HCT116 (cell line): ENCODE data around the gene ZNF593. TPM values are rescaled to one million over a fixed set of nuclear protein-coding genes. Genes with fewer than 3 reads are reported as not detected.

Source experiments
- ATAC-seq: fragments of 200-7000 bp; cut with Tn5 transposase; 2 replicates; pipeline ENCODE4 v1.9.1; 2020; ENCODE audit warnings: mild to moderate bottlenecking, moderate library complexity
- BruUV-seq: library from RNA; stranded (reverse); fragments of 400-500 nt; replicated peaks from 2 replicates; lab custom pipeline; 2021; lab: Mats Ljungman, UMichigan
- CTCF ChIA-PET: fragments of 300-600 bp; sonication (Branson Sonifier 250); formaldehyde crosslinking; loops from one replicate; lab custom pipeline; 2021; ENCODE audit warnings: antibody characterized with exemption; lab: Charles Lee
- POLR2A ChIA-PET: fragments of 300-600, 350-600 bp; sonication (Branson Sonifier 250); formaldehyde crosslinking; loops from one replicate; lab custom pipeline; 2021; ENCODE audit warnings: antibody characterized with exemption; lab: Charles Lee
- RAD21 ChIA-PET, 2 experiments: fragments of 300-600 bp; sonication (Branson Sonifier 250); formaldehyde crosslinking; loops; one replicate each; lab custom pipeline; 2023; ENCODE audit warnings: low total read pairs in 2 of 2; ENCODE audit not compliant: uncharacterized antibody in 2 of 2, unreplicated experiment in 2 of 2, low non-redundant PET in 1 of 2; lab: Charles Lee
- DNase-seq: peaks from one replicate; pipeline ENCODE4 v3.0.0-alpha.2; 2010; ENCODE audit warnings: low read depth, low spot score
- H2AFZ ChIP-seq: fragments of 200-600 bp; shearing (Covaris generic), sonication (generic); 2 replicates; pipeline ENCODE4 v1.6.1; 2017; ENCODE audit warnings: low read depth, mixed run types, mixed read lengths, antibody characterized with exemption, low read length; ENCODE audit not compliant: poor library complexity, severe bottlenecking
- H3K27ac ChIP-seq: 2 replicates; pipeline ENCODE4 v1.5.1; 2012; ENCODE audit warnings: low read depth, low read length
- H3K27me3 ChIP-seq: fragments of 200-600 bp; sonication (generic); 2 replicates; pipeline ENCODE4 v1.6.1; 2016; ENCODE audit warnings: mixed run types, low read length, mixed read lengths; ENCODE audit not compliant: insufficient read depth
- H3K36me3 ChIP-seq, 2 experiments: fragments of 200-500 bp in 1 of 2; fragments of 200-600 bp in 1 of 2; sonication (Bioruptor generic) in 1 of 2; sonication (generic) in 1 of 2; 2 replicates each; pipeline versions ENCODE4 v1.5.1 to v1.6.1; 2014 to 2016; ENCODE audit warnings: low read length in 2 of 2, inconsistent platforms in 1 of 2, mixed read lengths in 1 of 2, mixed run types in 1 of 2; ENCODE audit not compliant: insufficient read depth in 2 of 2, control insufficient read depth in 1 of 2
- H3K4me1 ChIP-seq, 2 experiments: fragments of 200-600 bp in 1 of 2; sonication (generic) in 1 of 2; 2 replicates each; pipeline versions ENCODE4 v1.5.1 to v1.6.1; 2012 to 2017; ENCODE audit warnings: low read length in 2 of 2, inconsistent platforms in 1 of 2, mild to moderate bottlenecking in 1 of 2, mixed read lengths in 1 of 2, mixed run types in 1 of 2, moderate library complexity in 1 of 2; ENCODE audit not compliant: insufficient read depth in 2 of 2, control insufficient read depth in 1 of 2
- H3K4me2 ChIP-seq: fragments of 200-600 bp; sonication (generic); 2 replicates; pipeline ENCODE4 v1.6.1; 2017; ENCODE audit warnings: mixed run types, low read length, mixed read lengths
- H3K4me3 ChIP-seq, 2 experiments: fragments of 200-600 bp in 1 of 2; sonication (generic) in 1 of 2; replicated peaks in 1 of 2; 2 replicates each; pipeline ENCODE4 v1.5.1; 2011 to 2016; ENCODE audit warnings: low read length in 2 of 2, control low read depth in 1 of 2, low read depth in 1 of 2, mild to moderate bottlenecking in 1 of 2, mixed read lengths in 1 of 2, mixed run types in 1 of 2
- H3K79me2 ChIP-seq: fragments of 200-600 bp; sonication (generic); 2 replicates; pipeline ENCODE4 v1.6.1; 2017; ENCODE audit warnings: mild to moderate bottlenecking, mixed run types, low read length, moderate library complexity, mixed read lengths; ENCODE audit not compliant: insufficient read depth
- H3K9ac ChIP-seq: fragments of 200-600 bp; sonication (generic); 2 replicates; pipeline ENCODE4 v1.6.1; 2016; ENCODE audit warnings: low read length, mixed read lengths
- H3K9me2 ChIP-seq: fragments of 200-600 bp; sonication (generic), shearing (Covaris generic); 2 replicates; pipeline ENCODE4 v1.6.1; 2017; ENCODE audit warnings: mixed run types, mild to moderate bottlenecking, moderate library complexity; ENCODE audit not compliant: insufficient read depth
- H3K9me3 ChIP-seq, 2 experiments: fragments of 200-500 bp in 1 of 2; fragments of 200-600 bp in 1 of 2; sonication (Bioruptor generic) in 1 of 2; sonication (generic) in 1 of 2; 2 replicates each; pipeline ENCODE4 v1.6.1; 2014 to 2017; ENCODE audit warnings: low read length in 2 of 2, mixed read lengths in 2 of 2, inconsistent platforms in 1 of 2, low read depth in 1 of 2, mild to moderate bottlenecking in 1 of 2, mixed run types in 1 of 2, moderate library complexity in 1 of 2; ENCODE audit not compliant: control insufficient read depth in 1 of 2, insufficient read depth in 1 of 2
- H4K20me1 ChIP-seq: fragments of 200-600 bp; sonication (generic), shearing (Covaris generic); 2 replicates; pipeline ENCODE4 v1.6.1; 2017; ENCODE audit warnings: mixed run types, mild to moderate bottlenecking, moderate library complexity; ENCODE audit not compliant: insufficient read depth
- CEBPB ChIP-seq: IDR thresholded peaks from 2 replicates; pipeline ENCODE4 v1.6.1; 2012; ENCODE audit warnings: low read depth
- ELF1 ChIP-seq: IDR thresholded peaks from 2 replicates; pipeline ENCODE4 v1.6.1; 2012; ENCODE audit warnings: low read depth, borderline replicate concordance
- EZH2 ChIP-seq: fragments of 200-600 bp; sonication (generic); IDR thresholded peaks from 2 replicates; pipeline ENCODE4 v1.6.1; 2017; ENCODE audit warnings: antibody characterized with exemption, mixed run types
- FOSL1 ChIP-seq: IDR thresholded peaks from 2 replicates; pipeline ENCODE4 v1.6.1; 2012; ENCODE audit warnings: low read depth
- POLR2AphosphoS5 ChIP-seq: IDR thresholded peaks from 2 replicates; pipeline ENCODE4 v1.6.1; 2011; ENCODE audit warnings: mild to moderate bottlenecking, low read depth, low read length, moderate library complexity
- SIN3A ChIP-seq: IDR thresholded peaks from 2 replicates; pipeline ENCODE4 v1.6.1; 2012; ENCODE audit warnings: low read depth
- SP1 ChIP-seq: IDR thresholded peaks from 2 replicates; pipeline ENCODE4 v1.6.1; 2012; ENCODE audit warnings: low read depth
- YY1 ChIP-seq: IDR thresholded peaks from 2 replicates; pipeline ENCODE4 v1.6.1; 2011; ENCODE audit warnings: low read length, low read depth, moderate library complexity, mild to moderate bottlenecking; ENCODE audit not compliant: insufficient replicate concordance; ENCODE audit errors: extremely low read depth
- ZFX ChIP-seq: fragments of 450-650 bp; IDR thresholded peaks from 2 replicates; pipeline ENCODE4 v1.6.1; 2017
- intact Hi-C: fragments of 100-400 bp; cut with micrococcal nuclease; formaldehyde crosslinking; loops from 2 replicates; pipeline ENCODE4 v1.10.0; 2022
- total RNA-seq: library from RNA; stranded (reverse); gene quantifications from one replicate; pipeline ENCODE4 v1.2.1, GENCODE V29; 2021; ENCODE audit not compliant: unreplicated experiment
- TF ChIP-seq, protein P1 (sequence below): IDR thresholded peaks from 2 replicates; pipeline ENCODE4 v1.6.1; 2012
- TF ChIP-seq, protein P2 (sequence below), 3 experiments: fragments of 200-600 bp in 1 of 3; sonication (generic) in 1 of 3; IDR thresholded peaks in 2 of 3; conservative IDR thresholded peaks in 1 of 3; 2 replicates each; pipeline ENCODE4 v1.5.1; 2012 to 2017; ENCODE audit warnings: low read depth in 2 of 3, low read length in 2 of 3, antibody characterized with exemption in 1 of 3, borderline replicate concordance in 1 of 3, control low read depth in 1 of 3, mild to moderate bottlenecking in 1 of 3, mixed read lengths in 1 of 3, mixed run types in 1 of 3, moderate library complexity in 1 of 3; ENCODE audit not compliant: insufficient read depth in 1 of 3
- TF ChIP-seq, protein P3 (sequence below): IDR thresholded peaks from 2 replicates; pipeline ENCODE4 v1.6.1; 2012; ENCODE audit warnings: low read depth
- TF ChIP-seq, protein P4 (sequence below): IDR thresholded peaks from 2 replicates; pipeline ENCODE4 v1.6.1; 2011; ENCODE audit warnings: mild to moderate bottlenecking, low read length, moderate library complexity; ENCODE audit not compliant: insufficient replicate concordance; ENCODE audit errors: extremely low read depth

ZNF593 gene
- total RNA-seq, 1 experiment from 2014 or later: 62.4 TPM

DNA sequence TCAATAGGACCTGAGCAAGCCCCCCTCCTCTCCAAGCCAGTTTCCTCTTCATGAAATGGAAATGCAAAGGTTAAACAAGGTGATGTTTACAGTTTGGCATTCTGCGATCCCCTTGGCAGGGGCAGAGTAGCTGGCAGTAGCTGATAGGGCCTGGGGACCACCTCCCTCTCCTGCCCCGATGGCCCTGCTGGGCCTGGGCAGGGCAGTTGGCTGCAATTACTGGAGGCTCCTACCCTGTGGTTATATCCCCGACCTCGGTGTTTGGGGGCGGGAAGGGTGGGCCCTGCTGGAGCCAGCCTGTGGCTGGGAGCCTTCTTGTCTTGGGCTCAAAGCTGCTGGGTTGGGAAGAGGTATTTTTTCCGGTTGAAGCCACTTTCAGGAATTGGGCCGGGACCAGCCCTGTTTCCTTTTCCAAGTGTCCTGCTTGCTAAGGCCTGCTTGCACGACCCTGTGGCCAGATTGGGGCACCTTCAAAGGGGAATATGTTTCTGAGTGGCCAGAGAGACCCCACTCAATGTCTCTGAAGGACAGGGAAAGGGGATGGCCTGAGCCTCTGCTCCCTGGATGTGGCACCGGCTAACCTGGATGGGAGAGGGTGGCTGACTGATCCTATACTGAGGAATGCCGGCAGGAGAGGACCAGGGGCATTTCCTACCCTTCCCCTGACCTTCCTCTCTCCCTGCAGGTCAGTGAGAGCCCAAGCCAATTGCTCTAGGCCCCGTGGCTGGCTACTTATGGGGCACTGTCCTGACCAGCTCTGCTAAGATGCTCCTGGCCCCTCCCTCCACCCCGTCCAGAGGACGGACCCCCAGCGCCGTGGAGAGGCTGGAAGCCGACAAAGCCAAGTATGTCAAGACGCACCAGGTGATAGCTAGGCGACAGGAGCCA lies 8.9 kb upstream of the ZNF593 start:
- TF ChIP-seq, protein P1, sequence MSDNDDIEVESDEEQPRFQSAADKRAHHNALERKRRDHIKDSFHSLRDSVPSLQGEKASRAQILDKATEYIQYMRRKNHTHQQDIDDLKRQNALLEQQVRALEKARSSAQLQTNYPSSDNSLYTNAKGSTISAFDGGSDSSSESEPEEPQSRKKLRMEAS: no peak
- TF ChIP-seq POLR2AphosphoS5 (no peak), SIN3A (no peak), SP1 (no peak), YY1 (no peak), FOSL1 (no peak), ELF1 (no peak), ZFX (no peak), CEBPB (no peak), EZH2 (no peak)
- TF ChIP-seq, protein P2, sequence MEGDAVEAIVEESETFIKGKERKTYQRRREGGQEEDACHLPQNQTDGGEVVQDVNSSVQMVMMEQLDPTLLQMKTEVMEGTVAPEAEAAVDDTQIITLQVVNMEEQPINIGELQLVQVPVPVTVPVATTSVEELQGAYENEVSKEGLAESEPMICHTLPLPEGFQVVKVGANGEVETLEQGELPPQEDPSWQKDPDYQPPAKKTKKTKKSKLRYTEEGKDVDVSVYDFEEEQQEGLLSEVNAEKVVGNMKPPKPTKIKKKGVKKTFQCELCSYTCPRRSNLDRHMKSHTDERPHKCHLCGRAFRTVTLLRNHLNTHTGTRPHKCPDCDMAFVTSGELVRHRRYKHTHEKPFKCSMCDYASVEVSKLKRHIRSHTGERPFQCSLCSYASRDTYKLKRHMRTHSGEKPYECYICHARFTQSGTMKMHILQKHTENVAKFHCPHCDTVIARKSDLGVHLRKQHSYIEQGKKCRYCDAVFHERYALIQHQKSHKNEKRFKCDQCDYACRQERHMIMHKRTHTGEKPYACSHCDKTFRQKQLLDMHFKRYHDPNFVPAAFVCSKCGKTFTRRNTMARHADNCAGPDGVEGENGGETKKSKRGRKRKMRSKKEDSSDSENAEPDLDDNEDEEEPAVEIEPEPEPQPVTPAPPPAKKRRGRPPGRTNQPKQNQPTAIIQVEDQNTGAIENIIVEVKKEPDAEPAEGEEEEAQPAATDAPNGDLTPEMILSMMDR (IDR thresholded peaks at IDR 0.05 in 2 of 3, conservative IDR thresholded peaks at IDR 0.05 in 1 of 3; ENCODE audit: borderline replicate concordance in 1 of 3, insufficient read depth in 1 of 3, low read depth in 2 of 3, low read length in 2 of 3): no peak
- TF ChIP-seq, protein P3, sequence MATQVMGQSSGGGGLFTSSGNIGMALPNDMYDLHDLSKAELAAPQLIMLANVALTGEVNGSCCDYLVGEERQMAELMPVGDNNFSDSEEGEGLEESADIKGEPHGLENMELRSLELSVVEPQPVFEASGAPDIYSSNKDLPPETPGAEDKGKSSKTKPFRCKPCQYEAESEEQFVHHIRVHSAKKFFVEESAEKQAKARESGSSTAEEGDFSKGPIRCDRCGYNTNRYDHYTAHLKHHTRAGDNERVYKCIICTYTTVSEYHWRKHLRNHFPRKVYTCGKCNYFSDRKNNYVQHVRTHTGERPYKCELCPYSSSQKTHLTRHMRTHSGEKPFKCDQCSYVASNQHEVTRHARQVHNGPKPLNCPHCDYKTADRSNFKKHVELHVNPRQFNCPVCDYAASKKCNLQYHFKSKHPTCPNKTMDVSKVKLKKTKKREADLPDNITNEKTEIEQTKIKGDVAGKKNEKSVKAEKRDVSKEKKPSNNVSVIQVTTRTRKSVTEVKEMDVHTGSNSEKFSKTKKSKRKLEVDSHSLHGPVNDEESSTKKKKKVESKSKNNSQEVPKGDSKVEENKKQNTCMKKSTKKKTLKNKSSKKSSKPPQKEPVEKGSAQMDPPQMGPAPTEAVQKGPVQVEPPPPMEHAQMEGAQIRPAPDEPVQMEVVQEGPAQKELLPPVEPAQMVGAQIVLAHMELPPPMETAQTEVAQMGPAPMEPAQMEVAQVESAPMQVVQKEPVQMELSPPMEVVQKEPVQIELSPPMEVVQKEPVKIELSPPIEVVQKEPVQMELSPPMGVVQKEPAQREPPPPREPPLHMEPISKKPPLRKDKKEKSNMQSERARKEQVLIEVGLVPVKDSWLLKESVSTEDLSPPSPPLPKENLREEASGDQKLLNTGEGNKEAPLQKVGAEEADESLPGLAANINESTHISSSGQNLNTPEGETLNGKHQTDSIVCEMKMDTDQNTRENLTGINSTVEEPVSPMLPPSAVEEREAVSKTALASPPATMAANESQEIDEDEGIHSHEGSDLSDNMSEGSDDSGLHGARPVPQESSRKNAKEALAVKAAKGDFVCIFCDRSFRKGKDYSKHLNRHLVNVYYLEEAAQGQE: no peak
- TF ChIP-seq, protein P4, sequence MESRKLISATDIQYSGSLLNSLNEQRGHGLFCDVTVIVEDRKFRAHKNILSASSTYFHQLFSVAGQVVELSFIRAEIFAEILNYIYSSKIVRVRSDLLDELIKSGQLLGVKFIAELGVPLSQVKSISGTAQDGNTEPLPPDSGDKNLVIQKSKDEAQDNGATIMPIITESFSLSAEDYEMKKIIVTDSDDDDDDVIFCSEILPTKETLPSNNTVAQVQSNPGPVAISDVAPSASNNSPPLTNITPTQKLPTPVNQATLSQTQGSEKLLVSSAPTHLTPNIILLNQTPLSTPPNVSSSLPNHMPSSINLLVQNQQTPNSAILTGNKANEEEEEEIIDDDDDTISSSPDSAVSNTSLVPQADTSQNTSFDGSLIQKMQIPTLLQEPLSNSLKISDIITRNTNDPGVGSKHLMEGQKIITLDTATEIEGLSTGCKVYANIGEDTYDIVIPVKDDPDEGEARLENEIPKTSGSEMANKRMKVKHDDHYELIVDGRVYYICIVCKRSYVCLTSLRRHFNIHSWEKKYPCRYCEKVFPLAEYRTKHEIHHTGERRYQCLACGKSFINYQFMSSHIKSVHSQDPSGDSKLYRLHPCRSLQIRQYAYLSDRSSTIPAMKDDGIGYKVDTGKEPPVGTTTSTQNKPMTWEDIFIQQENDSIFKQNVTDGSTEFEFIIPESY: no peak
- no peak overlapping the region for H3K4me3 ChIP-seq
- H3K27me3 ChIP-seq: no peaks in the 10 kb centered on the region
- H3K4me1 ChIP-seq: peaks cover 20 to 58% of the 10 kb centered on the region in 2 experiments
- no peaks in the 10 kb centered on the region for H3K79me2 ChIP-seq
- peak overlapping the region; percentile 94 for H3K4me2 ChIP-seq
- ChIA-PET CTCF (interaction anchor here (0.8 kb wide), 1 partner anchor 9 kb away, joined by 3 read pairs; the partner anchor contains the start of gene ZNF593), RAD21 (interaction anchor here in 1 of 2 experiments (0.5 kb wide), 1 partner anchor 1487 kb away, joined by 3 read pairs; no protein-coding TSS in a partner anchor), POLR2A (interaction anchor here (1.5 kb wide), 1 partner anchor 9 kb away, joined by 4 read pairs; the partner anchor contains the start of gene ZNF593)
- ATAC-seq (no peak), DNase-seq (no peak)
- no peaks in the 10 kb centered on the region for H3K9me3 ChIP-seq
- BruUV-seq: no TSS peak
- H3K36me3 ChIP-seq: no peaks in the 10 kb centered on the region
- no peak overlapping the region for H2AFZ ChIP-seq
- intact Hi-C loops: no loop called here
- no peak overlapping the region for H3K27ac ChIP-seq
- H3K9ac ChIP-seq: no peak overlapping the region
- no peaks in the 10 kb centered on the region for H4K20me1 ChIP-seq
- H3K9me2 ChIP-seq: no peaks in the 10 kb centered on the region
